Measurements from ENCODE around the gene CLDN16. TPM values are rescaled to one million over a fixed set of nuclear protein-coding genes. Genes with fewer than 3 reads are reported as not detected.

Gene CLDN16
- total RNA-seq, 6 donors from 2014 or later: 0.06 to 1.7 (median 0.32) TPM

DNA sequence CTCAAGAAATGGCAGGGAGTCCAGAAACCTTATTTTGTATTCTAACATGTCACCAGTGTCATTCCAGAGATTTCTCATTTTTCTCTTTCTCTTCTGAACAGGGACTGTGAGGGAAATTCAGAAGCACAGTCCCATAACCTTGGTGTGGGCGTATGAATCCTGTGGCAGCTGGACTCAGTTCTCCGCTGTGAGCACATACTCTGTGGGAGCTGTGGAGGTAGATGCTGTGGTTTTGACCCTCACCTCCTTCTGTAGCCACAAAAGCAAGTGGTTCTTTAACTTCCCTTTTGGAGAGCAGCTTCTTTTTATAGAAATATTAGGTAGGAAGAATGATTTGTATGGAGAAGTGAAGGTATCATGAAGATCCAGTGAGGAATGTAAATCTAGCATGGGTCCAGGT, 48.4 kb downstream of the CLDN16 start:
- ATAC-seq (ENCODE audit: low FRiP score in 2 of 2) (no peak), DNase-seq (no peak)
- no peak overlapping the region for H3K27ac ChIP-seq
- H3K27me3 ChIP-seq: no peaks in the 10 kb centered on the region
- no peak overlapping the region for H3K4me3 ChIP-seq
- TF ChIP-seq EP300 (IDR thresholded peaks at IDR 0.05) (no peak), POLR2AphosphoS5 (IDR thresholded peaks at IDR 0.05) (no peak), POLR2A (IDR thresholded peaks at IDR 0.05) (no peak)
- TF ChIP-seq, protein P1, sequence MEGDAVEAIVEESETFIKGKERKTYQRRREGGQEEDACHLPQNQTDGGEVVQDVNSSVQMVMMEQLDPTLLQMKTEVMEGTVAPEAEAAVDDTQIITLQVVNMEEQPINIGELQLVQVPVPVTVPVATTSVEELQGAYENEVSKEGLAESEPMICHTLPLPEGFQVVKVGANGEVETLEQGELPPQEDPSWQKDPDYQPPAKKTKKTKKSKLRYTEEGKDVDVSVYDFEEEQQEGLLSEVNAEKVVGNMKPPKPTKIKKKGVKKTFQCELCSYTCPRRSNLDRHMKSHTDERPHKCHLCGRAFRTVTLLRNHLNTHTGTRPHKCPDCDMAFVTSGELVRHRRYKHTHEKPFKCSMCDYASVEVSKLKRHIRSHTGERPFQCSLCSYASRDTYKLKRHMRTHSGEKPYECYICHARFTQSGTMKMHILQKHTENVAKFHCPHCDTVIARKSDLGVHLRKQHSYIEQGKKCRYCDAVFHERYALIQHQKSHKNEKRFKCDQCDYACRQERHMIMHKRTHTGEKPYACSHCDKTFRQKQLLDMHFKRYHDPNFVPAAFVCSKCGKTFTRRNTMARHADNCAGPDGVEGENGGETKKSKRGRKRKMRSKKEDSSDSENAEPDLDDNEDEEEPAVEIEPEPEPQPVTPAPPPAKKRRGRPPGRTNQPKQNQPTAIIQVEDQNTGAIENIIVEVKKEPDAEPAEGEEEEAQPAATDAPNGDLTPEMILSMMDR (IDR thresholded peaks at IDR 0.05): no peak
- no peaks in the 10 kb centered on the region for H3K9me3 ChIP-seq
- no peaks in the 10 kb centered on the region for H3K36me3 ChIP-seq
- no peaks in the 10 kb centered on the region for H3K4me1 ChIP-seq
- 58 to 64% methylated on average over 2 of the region's 2 CpGs for WGBS, 2 donors

DNA sequence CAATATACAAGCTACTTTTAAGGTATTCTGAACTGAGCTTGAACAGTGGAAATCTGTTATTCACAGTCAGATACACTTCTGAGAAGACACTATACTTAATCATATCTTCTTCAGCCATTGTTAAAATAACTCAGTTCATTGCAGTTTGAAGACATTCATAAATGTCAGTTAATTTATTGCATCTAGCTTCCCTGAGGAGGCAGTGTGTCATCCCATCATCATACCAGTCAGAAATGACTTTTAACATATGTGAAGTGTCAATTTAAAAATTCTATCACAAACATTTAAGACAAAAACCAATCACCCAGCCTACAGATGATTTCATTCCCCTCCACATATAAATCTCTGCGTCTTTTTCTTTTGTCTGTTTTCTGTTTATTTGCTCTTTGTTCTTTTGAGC, 54.3 kb downstream of the CLDN16 start:
- no peak for DNase-seq
- H3K9me3 ChIP-seq: no peaks in the 10 kb centered on the region
- TF ChIP-seq POLR2A (IDR thresholded peaks at IDR 0.05): no peak
- H3K27ac ChIP-seq: no peak overlapping the region
- 90 to 96% methylated on average over 1 of the region's 1 CpG for WGBS, 2 donors
- H3K36me3 ChIP-seq: no peaks in the 10 kb centered on the region
- no peak for ATAC-seq (ENCODE audit: low FRiP score in 2 of 2)
- no peaks in the 10 kb centered on the region for H3K27me3 ChIP-seq
- peaks cover 0 to 5% (median 0%) of the 10 kb centered on the region in 4 donors for H3K4me1 ChIP-seq
- H3K4me3 ChIP-seq: no peak overlapping the region

DNA sequence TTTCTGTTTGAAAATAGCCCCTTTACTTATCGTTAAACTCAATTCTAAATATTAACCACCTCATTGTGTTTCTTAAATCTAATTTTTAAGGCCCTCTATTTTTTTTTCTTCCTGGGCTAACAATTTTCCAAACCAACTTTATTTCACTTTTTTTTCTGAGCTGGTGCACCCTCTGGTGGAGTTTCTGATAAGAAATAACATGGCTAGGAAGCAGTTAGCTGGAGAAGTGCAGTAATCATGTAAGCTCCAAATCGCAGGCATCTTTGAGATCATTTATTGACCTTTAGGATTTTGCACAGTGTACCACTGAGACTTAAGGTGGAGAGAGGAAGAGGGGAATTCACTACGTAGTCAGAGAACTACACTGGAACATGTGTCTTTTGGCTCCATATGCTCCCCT, 55.3 kb downstream of the CLDN16 start:
- TF ChIP-seq EP300 (IDR thresholded peaks at IDR 0.05) (no peak), POLR2A (IDR thresholded peaks at IDR 0.05) (no peak), POLR2AphosphoS5 (IDR thresholded peaks at IDR 0.05) (no peak)
- TF ChIP-seq, protein P1 (IDR thresholded peaks at IDR 0.05): no peak
- ATAC-seq (ENCODE audit: low FRiP score in 2 of 2) (no peak), DNase-seq (no peak)
- Histone ChIP-seq H3K4me3 (no peak overlapping the region), H3K4me1 (peaks cover 0 to 5% (median 0%) of the 10 kb centered on the region in 4 donors), H3K36me3 (no peaks in the 10 kb centered on the region), H3K9me3 (no peaks in the 10 kb centered on the region), H3K27me3 (no peaks in the 10 kb centered on the region), H3K27ac (no peak overlapping the region)
- WGBS, 2 donors: 78 to 81% methylated on average over 3 of the region's 3 CpGs

- Histone ChIP-seq H3K27ac (no peak overlapping the region), H3K4me1 (peaks cover 0 to 5% (median 0%) of the 10 kb centered on the region in 4 donors), H3K4me3 (no peak overlapping the region), H3K27me3 (no peaks in the 10 kb centered on the region), H3K9me3 (no peaks in the 10 kb centered on the region), H3K36me3 (no peaks in the 10 kb centered on the region)
- TF ChIP-seq POLR2AphosphoS5 (IDR thresholded peaks at IDR 0.05): no peak
- no peak for TF ChIP-seq EP300 (IDR thresholded peaks at IDR 0.05)
- TF ChIP-seq, protein P1 (IDR thresholded peaks at IDR 0.05): no peak
- TF ChIP-seq POLR2A (IDR thresholded peaks at IDR 0.05): no peak
- ATAC-seq (ENCODE audit: low FRiP score in 2 of 2): no peak
- WGBS, 2 donors: 79 to 81% methylated on average over 6 of the region's 6 CpGs
- DNase-seq: no peak
These were observed 56.0 kb downstream of the CLDN16 start for GRCh38 chr3:190444006-190444405.

GRCh38 chr3:190444576-190445145, 56.7 kb downstream of the CLDN16 start:
- no peaks in the 10 kb centered on the region for H3K36me3 ChIP-seq
- H3K4me3 ChIP-seq: no peak overlapping the region
- H3K27ac ChIP-seq: no peak overlapping the region
- ATAC-seq (ENCODE audit: low FRiP score in 2 of 2) (no peak), DNase-seq (no peak)
- H3K4me1 ChIP-seq: peaks cover 0 to 5% (median 0%) of the 10 kb centered on the region in 4 donors
- no peaks in the 10 kb centered on the region for H3K9me3 ChIP-seq
- no peak for TF ChIP-seq POLR2AphosphoS5 (IDR thresholded peaks at IDR 0.05)
- no peak for TF ChIP-seq EP300 (IDR thresholded peaks at IDR 0.05)
- TF ChIP-seq POLR2A (IDR thresholded peaks at IDR 0.05): no peak
- TF ChIP-seq, protein P1 (IDR thresholded peaks at IDR 0.05): no peak
- 95 to 96% methylated on average over 3 of the region's 3 CpGs for WGBS, 2 donors
- no peaks in the 10 kb centered on the region for H3K27me3 ChIP-seq

Measured in upper lobe of left lung (tissue), 6 donors.